ENCODE data around the gene PTPN18.

DNA sequence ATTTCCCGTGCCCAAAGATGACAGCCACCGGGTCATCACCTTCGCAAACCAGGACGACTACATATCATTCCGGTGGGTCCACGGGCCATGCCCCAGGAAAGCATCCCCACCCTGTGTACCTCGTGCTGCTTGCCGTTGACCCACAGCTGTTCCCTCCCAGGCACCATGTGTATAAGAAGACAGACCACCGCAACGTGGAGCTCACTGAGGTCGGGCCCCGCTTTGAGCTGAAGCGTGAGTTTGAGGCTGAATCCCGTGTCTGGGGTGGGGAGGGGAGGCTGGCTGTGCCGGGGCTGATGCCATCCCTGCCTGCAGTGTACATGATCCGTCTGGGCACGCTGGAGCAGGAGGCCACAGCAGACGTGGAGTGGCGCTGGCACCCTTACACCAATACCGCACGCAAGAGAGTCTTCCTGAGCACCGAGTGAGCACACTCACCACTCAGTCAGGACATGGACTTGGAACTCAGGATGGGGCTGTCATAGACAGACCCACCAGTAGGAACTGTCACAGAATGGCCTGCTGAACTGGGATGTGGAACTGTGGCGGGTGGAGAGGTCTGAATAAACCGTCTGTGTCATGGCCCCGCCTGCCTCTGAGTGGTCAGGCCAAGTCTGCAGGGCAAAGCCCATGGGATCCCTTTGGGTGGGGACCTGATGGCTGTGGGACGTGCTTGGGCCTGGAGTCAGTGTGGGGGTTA is 9.7 kb upstream of the PTPN18 start:
- TF ChIP-seq, protein P1, sequence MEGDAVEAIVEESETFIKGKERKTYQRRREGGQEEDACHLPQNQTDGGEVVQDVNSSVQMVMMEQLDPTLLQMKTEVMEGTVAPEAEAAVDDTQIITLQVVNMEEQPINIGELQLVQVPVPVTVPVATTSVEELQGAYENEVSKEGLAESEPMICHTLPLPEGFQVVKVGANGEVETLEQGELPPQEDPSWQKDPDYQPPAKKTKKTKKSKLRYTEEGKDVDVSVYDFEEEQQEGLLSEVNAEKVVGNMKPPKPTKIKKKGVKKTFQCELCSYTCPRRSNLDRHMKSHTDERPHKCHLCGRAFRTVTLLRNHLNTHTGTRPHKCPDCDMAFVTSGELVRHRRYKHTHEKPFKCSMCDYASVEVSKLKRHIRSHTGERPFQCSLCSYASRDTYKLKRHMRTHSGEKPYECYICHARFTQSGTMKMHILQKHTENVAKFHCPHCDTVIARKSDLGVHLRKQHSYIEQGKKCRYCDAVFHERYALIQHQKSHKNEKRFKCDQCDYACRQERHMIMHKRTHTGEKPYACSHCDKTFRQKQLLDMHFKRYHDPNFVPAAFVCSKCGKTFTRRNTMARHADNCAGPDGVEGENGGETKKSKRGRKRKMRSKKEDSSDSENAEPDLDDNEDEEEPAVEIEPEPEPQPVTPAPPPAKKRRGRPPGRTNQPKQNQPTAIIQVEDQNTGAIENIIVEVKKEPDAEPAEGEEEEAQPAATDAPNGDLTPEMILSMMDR (IDR thresholded peaks at IDR 0.05; ENCODE audit: low read depth, low read length), result no peak
- TF ChIP-seq POLR2A (IDR thresholded peaks at IDR 0.05; ENCODE audit: extremely low read depth, insufficient read length), result no peak
- TF ChIP-seq, protein P2, sequence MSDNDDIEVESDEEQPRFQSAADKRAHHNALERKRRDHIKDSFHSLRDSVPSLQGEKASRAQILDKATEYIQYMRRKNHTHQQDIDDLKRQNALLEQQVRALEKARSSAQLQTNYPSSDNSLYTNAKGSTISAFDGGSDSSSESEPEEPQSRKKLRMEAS (IDR thresholded peaks at IDR 0.05; ENCODE audit: low read depth, low read length), result no peak
- TF ChIP-seq MYC (IDR thresholded peaks at IDR 0.05; ENCODE audit: low read depth, low read length), result no peak
